ENCODE results near the gene TTC12.

TTC12 gene

DNA sequence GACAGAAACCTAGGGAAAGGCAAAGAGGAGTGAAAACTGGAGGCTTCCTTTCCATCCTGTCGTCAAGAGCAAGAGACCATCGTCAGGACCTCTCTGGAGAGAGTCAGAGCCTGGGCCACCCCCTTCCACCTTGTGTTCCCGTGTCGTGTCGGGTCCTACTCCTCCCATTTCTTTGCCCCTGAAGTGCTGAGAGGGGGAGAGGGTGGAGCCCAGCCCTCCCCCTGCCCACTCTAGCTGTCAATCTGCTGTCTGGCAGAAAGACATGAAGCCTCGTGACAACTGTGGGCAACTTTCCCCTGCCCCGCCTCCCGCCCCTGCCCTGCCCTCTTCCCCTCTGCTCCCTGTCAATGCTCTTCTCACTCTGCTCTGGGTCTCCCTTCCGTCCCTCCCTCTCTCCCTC lies 93.8 kb downstream of the TTC12 start:
- FAIRE-seq: no peak

- FAIRE-seq: no peak
Observed at GRCh38 chr11:113408887-113409286, 94.5 kb downstream of the TTC12 start.

GRCh38 chr11:113409526-113409925 lies 95.1 kb downstream of the TTC12 start:
- no peak for FAIRE-seq

DNA sequence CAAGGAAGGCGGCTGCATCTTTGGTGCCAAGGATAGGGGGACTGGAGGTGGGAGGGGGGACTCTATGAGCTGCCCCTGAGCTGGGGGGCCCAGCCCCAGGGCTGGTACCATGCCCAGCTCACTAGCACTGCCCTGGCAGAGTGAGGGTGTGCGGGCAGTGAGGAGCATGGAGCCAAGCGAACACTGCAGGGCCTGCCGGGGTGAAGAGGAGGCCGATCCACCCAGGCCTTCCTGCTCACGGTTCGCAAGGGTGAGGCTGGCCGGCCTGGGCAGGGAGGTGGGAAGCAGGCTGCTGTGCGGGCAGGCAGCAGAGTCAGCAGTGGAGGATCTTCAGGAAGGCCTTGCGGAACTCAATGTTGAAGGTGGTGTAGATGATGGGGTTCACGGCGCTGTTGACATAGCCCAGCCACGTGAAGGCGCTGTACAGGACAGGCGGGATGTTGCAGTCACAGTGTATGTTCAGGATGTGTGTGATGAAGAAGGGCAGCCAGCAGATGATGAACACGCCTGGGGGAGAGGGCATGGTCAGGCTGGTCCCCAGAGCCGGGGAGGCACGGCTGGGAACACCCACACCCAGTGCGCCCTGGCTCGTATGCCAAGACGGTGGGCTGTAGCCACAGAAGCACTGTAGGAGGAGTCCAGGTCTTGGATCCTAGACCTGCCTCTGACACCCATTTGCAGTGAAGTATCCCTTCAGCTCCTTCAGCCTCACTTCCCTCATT lies 96.2 kb downstream of the TTC12 start:
- FAIRE-seq: no peak

- FAIRE-seq: no peak
Observed at GRCh38 chr11:113411536-113411935, 97.2 kb downstream of the TTC12 start.

DNA sequence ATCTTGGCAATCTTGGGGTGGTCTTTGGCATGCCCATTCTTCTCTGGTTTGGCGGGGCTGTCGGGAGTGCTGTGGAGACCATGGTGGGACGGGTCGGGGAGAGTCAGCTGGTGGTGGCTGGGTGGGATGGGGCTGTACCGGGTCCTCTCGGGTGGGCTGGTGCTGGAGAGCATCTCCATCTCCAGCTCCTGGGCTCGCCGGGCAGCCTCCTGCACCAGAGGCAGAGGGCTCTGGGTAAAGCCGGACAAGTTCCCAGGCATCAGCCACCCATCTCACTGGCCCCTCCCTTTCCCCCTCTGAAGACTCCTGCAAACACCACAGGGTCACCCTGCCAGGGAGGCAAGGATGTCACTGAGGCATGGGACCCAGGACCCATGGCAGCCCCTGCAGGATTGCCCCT lies 98.3 kb downstream of the TTC12 start:
- FAIRE-seq: no peak

GRCh38 chr11:113415343-113415742 lies 101.0 kb downstream of the TTC12 start:
- FAIRE-seq: no peak
